Tongue (tissue), 2 donors: ENCODE measurements around the gene PASD1. TPM values are rescaled to one million over a fixed set of nuclear protein-coding genes. Genes with fewer than 3 reads are reported as not detected.
"Not testable (repeated sequence)": the region's sequence is repeated elsewhere in the genome, so short reads cannot be mapped to it uniquely, and the experiment has no call there.

ENCODE experiments used
- DNase-seq: peaks from one replicate; pipeline ENCODE4 v3.0.0-alpha.2; 2015
- total RNA-seq: library from RNA; depleted of rRNA; stranded (reverse); fragments of >200 nt; gene quantifications from one replicate; pipeline ENCODE4 v1.2.3, GENCODE V29; 2014

PASD1 gene, protein sequence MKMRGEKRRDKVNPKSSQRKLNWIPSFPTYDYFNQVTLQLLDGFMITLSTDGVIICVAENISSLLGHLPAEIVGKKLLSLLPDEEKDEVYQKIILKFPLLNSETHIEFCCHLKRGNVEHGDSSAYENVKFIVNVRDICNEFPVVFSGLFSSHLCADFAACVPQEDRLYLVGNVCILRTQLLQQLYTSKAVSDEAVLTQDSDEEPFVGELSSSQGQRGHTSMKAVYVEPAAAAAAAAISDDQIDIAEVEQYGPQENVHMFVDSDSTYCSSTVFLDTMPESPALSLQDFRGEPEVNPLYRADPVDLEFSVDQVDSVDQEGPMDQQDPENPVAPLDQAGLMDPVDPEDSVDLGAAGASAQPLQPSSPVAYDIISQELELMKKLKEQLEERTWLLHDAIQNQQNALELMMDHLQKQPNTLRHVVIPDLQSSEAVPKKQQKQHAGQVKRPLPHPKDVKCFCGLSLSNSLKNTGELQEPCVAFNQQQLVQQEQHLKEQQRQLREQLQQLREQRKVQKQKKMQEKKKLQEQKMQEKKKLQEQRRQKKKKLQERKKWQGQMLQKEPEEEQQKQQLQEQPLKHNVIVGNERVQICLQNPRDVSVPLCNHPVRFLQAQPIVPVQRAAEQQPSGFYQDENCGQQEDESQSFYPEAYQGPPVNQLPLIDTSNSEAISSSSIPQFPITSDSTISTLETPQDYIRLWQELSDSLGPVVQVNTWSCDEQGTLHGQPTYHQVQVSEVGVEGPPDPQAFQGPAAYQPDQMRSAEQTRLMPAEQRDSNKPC
- not detected for total RNA-seq

DNA sequence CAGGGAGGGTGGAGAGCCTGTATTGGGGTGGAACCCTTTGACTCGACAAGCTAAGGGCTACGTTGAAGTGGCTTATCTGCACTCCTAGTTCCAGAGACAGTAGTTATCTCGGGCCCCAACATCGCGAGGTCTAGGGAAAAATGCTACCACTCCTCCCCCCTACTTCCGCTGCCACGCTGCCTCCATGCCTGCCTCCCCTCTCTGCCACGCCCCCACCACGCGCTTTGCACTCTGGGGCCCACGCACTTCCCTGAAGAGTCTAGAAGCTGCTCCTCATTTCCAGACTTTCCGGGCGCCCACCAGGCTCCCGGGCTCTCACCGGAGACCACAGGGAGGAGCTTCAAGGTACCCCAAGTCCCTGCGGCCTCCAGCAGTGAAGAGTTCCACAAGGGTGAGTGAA is at the start of gene PASD1:
Gene PASD1, plus strand, starts transcription at position 227 of the 400 bp plus-strand sequence. CDS start 37,879 bp downstream, outside the sequence.
- no peak for DNase-seq

DNA sequence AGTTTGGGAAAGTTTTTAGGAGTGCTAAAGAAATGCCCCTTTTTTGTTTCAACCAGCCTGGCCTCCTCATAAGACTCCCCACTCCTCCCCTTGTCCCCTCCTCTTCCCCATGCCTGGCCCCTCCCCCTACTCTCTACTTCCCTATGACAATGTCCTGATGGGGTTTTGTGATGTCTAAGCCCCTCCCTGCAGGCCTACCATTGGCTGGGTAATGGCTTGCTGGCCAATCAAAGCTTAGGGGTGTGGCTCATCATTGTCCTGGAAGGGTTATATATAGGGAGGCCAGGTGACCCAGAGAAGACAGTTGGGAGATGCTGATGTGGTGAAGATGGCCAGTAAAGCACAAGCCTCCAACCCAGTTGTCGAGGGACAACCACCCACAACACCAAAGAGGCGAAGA is 48.2 kb upstream of the PASD1 start:
- DNase-seq: no peak

DNA sequence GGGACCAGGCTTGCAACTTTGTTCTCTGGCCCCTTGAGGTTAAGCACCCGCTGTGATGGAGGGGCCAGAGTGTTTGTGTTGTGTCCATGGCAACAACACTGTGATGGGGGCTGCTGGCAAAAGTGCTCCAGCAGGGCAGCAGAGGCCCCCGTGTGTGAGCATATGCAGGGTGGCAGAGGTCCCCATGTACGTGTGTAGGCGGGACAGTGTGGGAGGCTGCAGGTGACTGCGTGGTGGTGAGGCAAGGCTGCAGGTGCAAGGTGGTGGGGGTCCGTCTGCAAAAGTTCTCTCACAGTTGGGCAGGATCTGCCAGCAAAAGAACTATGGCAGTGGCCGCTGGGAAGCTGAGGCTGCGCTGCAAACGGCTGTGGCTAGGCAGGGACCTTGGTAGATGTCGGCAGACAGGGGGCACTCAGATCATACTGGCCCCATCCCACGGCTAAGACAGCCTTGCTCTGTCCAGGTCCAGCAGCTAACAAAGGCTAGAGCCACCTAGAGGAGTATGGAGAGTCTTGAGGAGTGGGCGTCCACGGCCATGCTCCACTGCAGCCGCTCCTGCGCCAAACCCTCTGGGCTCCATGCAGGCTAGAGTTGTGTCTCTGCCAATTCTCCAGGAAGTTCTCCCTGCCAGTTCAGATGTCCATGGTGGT is 46.8 kb upstream of the PASD1 start:
- no peak for DNase-seq

DNA sequence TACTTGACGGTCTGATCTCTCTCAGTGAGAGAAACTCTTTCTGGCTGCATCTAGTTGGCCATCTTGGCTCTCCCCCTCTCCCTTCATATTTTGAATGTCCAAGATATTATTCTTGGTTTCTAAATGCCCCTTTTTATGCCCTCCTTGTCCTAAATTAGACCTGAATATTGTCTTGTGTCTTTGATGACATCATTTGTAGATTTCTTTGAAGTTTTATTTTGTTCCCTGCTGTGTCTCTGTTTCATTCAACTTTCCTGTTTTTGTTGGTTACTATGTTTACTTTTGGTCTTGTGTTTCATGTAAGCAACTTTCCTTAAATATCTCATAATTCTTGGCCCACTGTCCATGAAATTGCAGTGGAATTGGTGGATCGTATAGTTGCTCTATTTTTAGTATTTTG is 46.1 kb upstream of the PASD1 start:
- peak; percentile 0 for DNase-seq

DNA sequence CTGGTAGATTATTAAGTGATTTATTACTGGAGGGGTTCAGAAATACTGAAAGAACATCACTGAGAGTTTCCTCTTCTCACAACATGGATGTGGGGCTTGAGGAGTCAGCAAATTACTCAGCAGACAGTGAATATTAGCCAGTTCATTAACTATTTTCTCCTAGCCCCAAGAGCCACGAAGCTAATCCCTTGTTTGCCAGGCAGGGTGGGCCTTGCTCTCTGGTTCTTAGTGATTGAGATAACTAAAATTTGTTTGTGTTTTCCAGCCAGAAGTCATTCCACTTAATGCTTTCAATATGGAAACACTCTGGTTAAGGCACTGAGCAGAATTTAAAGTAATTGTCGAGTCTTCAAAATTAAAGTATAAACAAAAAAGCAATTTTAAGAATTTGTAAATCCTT is 40.1 kb upstream of the PASD1 start:
- no peak for DNase-seq

DNA sequence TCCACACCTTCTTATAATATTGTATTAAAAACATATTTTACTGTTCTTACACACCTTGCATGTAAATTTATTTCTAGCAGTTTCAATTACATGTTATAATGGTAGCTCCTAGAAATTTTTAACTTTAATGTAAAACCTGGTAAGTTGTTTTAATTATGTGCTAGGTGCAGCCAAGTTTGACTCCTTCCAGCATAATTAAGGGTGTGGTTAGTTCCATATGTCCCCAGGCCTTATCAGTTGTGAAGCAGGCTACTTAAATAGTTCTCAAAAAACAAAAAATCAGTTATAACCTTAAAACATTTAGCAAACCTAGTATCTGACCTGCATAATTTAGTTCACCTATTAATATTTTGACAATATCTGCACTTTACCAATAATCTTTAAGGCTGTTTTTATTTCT is 26.9 kb upstream of the PASD1 start:
- DNase-seq: no peak

DNA sequence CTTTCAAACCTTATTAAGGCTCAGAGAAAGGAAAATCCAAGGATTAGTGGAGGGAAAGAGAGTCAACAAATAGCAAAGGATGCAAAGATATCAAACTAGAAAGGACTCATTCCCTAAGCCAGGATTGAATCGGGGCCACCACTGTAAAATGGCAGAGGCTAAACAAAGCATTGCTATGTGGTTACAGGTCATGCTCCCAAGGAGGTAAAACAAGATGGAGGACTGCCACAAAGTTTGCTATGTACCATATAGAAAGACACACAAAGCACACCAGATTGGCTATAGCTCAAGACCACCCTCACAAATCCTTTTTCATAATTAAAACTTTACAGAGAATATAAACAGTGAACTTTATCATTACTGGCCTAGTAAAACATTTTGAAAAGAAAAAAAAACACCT is 25.9 kb upstream of the PASD1 start:
- DNase-seq: no peak

DNA sequence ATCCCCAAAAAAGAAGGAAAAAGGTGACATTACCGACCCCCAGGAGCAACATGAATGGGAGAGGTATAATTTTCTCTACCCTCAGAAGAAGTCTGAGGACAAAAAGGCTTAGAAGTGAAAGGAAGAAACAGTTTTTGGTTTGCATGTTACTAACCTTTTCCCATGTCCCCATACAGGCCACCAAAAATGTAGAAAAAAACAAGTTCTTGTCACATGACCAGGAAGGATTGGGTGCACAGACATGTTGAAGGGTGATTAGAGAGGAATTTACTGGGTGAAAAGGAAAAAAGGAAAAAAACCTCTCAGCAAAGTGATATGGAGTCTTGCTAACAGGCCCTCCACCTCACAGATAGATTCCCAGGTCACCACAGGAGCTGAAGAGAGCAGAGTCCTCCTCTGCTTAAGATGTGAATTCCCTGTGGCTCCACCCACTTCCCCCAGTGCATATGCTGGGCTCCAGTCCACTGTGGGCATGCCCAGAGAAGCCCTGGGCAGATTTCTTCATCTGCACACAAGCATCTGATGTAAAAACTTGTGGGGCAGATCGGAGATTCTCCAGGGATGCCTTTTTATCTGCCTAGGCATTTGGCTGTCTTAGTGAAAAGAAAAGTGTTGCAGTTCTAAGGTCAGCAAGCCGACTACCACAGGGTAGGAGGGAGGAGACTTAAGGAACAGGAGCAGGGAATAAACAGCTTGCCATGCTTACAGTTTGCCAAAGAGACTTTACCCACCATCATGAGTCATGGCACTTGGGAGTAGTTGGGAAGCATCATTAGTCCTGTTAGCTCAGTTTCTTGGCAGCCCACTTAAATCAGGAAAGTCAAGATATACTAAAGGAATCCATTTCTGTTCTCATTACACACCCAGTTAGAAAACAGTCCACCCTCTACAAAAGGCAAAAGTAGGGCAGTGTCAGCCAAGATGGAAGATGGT is 25.0 kb upstream of the PASD1 start:
- no peak for DNase-seq

DNA sequence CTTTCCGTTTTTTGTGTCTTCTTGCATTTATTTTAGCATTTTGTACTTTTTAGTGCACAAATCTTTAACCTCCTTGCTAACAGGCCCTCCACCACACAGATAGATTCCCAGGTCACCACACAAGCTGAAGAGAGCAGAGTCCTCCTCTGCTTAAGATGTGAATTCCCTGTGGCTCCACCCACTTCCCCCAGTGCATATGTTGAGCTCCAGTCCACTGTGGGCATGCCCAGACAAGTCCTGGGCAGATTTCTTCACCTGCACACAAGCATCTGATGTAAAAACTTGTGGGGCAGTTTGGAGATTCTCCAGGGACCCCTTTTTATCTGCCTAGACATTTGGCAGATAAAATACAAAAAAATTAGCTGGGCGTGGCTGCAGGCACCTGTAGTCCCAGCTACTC is 19.8 kb upstream of the PASD1 start:
- no peak for DNase-seq

DNA sequence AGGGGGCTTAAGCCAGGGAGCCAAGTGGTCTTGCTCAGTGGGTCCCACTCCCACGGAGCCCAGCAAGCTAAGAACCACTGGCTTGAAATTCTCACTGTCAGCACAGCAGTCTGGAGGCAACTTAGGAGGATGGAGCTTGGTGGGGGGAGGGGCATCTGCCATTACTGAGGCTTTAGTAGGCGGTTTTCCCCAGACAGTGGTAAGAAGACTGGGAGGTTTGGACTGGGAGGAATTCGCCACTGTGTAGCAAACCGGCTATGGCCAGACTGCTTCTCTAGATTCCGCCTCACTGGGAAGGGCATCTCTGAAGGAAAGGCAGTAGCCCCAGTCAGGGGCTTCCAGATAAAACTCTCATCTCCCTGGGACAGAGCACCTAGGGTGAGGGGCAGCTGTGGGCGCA is 17.2 kb upstream of the PASD1 start:
- DNase-seq: not testable (repeated sequence)

DNA sequence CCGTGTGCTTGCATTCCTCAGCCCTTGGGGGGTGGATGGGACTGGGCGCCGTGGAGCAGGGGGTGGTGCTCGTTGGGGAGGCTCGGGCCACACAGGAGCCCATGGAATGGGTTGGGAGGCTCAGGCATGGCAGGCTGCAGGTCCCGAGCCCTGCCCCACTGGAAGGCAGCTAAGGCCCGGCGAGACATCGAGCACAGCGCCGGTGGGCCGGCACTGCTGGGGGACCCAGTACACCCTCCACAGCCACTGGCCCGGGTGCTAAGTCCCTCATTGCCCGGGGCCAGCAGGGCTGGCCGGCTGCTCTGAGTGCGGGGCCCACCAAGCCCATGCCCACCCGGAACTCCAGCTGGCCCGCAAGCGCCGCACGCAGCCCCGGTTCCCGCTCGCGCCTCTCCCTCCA is 12.3 kb upstream of the PASD1 start:
- not testable (repeated sequence) for DNase-seq

DNA sequence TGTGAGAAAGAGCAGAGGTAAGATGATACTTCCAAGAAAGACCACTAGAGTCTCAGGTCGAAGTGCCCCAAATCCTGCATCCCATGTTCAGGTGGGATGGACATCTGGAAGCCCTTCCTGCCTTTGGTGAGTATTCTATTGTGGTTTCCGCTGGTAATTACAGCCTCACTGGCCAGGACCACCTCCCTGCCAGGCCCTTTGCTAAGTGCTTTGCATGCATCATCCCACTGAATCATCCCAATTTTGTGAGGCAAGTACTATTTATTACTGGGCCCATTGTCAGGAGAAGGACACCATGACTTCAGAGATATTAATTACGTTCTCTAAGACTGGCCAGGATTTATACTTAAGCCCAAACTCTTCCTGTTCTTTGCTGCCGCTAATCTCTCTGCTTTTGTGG is 10.7 kb upstream of the PASD1 start:
- no peak for DNase-seq

DNA sequence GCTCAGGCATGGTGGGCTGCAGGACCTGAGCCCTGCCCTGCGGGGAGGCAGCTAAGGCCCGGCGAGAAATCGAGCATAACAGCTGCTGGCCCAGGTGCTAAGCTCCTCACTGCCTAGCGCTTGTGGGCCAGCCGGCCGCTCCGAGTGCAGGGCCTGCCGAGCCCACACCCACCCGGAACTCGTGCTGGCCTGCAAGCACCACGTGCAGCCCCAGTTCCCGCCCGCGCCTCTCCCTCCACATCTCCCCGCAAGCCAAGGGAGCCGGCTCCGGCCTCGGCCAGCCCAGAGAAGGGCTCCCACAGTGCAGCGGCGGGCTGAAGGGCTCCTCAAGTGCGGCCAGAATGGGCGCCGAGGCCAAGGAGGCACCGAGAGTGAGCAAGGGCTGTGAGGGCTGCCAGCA is 8.2 kb upstream of the PASD1 start:
- not testable (repeated sequence) for DNase-seq

DNA sequence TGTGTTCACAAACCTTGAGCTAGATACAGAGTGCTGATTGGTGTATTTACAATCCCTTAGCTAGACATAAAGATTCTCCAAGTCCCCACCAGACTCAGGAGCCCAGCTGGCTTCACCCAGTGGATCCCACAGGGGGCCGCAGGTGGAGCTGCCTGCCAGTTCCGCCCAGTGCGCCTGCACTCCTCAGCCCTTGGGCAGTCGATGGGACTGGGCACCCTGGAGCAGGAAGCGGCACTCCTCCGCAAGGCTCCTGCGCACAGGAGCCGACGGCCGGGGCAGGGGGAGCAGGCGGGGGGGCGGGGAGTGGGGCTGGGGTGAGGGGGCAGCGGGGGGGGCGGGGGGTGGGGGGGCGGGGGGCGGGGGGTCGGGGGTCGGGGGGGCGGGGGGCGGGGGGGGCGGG is 990 bp upstream of the PASD1 start:
- DNase-seq: not testable (repeated sequence)

DNA sequence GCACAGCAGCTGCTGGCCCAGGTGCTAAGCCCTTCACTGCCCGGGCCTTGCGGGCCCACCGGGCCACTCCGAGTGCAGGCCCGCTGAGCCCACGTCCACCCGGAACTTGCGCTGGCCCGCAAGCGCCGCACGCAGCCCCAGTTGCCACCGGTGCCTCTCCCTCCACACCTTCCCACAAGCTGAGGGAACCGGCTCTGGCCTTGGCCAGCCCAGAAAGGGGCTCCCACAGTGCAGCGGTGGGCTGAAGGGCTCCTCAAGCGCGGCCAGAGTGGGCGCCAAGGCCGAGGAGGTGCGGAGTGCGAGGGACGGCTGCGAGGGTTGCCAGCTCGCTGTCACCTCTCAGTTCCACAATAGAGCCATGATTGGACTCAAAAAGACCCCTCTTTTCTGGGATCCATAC is 472 bp upstream of the PASD1 start:
- DNase-seq: not testable (repeated sequence)

DNA sequence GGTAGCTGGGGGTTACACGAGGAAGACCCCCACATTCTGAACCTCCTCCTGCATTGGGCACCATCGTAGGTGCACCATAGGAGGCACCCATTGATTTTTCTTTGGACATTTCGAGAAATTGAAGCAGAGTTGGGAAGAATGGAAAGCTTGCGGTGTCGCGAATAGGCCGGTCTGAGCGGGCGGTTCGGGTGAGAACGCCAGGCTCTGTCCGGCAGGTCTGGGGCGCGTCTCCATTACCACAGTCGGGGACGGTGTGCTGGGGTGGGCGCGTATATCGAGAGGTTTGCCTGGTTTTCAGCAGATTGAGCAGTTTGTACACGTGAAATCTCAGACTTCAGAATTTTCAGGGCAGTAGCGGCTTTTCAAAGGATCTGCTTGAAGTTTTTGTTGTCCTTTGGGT is 560 bp downstream of the PASD1 start:
- DNase-seq: no peak

DNA sequence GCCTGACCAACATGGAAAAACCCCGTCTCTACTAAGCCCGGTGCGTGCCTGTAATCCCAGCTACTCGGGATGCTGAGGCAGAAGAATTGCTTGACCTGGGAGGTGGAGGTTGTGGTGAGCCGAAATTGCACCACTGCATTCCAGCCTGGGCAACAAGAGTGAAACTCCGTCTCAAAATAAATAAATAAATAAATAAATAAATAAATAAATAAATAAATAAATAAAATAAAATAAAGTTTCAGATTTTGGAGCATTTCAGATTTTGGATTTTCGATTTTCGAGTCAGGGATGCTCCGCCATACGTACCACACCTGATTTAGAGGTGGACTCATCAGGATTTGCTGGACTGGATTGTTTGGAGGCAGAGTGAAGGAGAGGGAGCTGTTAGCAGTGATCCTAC is 3.4 kb downstream of the PASD1 start:
- DNase-seq: not testable (repeated sequence)

DNA sequence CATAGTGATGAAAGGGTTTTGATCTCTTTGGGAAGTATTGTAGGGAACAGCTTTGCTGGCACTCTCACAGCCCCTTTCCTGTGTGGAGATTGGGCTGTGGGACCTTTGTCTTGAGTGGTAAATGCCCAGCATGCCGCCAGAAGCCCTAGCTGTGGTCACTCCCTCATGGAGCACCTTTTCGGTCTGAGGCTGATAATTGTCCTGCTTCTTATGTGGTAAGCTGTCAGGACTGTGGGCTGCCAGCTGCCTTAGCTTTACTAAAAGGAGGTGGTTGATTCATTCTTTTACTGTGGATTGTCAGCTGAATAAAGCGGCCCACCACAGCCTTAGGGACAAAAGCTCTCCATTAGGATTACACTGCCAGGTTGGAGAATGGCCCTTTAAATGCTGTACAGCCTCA is 7.1 kb downstream of the PASD1 start:
- DNase-seq: no peak

DNA sequence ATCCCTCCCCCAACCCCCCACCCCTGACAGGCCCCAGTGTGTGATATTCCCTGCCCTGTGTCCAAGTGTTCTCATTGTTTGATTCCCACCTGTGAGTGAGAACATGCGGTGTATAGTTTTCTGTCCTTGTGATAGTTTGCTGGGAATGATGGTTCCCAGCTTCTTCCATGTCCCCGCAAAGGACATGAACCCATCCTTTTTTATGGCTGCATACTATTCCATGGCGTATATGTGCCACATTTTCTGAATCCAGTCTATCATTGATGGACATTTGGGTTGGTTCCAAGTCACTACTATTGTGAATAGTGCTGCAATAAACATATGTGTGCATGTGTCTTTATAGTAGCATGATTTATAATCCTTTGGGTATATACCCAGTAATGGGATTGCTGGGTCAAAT is 29.9 kb downstream of the PASD1 start:
- not testable (repeated sequence) for DNase-seq

DNA sequence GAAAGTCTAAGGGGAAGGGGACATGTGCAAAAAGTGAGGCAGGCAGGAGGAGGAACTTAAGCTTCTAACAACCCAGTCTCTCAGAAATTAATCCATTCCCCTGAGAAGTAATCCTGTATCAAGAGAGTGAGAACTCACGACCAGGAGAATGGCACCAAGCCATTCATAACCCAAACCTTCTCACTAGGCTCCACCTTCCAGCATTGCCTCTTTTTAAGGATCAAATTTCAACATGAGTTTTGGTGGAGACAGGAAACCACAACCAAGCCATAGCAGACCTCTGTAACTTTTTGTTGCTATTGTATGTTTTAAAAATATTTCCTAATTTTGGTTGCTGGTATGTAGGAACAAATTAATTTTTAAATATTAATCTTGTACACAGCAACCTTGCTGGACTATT is 32.8 kb downstream of the PASD1 start:
- no peak for DNase-seq

DNA sequence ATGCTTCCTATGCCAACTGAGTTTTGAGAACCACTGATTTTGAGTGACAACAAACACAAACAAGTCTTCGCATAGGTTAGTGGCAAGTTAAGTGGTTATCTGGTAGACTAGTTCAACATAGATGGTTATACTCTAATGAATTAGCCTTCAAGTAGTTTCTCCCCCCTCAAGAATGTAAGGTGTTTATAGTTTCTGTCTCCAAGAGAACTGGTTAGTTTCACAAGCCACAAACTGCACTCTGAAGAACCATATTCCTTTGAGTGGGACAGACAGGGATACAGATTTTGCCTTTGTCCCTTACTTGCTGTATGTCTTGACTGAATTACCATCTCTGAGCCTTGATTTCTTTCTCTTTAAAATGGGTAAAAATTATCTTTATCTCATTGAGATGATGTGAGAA is 41.5 kb downstream of the PASD1 start:
- DNase-seq: no peak

DNA sequence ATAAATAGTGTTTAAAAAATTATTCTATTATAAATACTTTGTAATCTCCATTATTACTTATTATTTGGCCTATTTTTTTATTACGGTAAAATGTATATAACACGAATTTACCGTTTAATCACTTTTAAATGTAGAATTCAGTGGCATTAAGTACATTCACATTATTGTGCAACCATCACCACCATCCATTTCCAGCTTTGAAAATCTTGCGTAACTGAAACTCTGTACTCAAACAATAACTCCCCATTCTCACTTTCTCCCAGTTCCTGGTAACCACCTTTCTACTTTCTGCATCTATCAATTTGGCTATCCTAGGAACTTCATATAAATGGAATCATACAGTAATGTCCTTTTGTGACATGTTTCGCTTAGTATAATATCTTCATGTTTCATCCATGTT is 45.7 kb downstream of the PASD1 start:
- no peak for DNase-seq
